B cell (primary cell): ENCODE measurements around the gene RPP14.

Experiments used
- CTCF ChIP-seq: fragments of 200-600 bp; IDR thresholded peaks from one replicate; pipeline ENCODE4 v1.8.0; 2022; ENCODE audit warnings: antibody characterized with exemption, mild to moderate bottlenecking
- EZH2 ChIP-seq: IDR thresholded peaks from 2 replicates; pipeline ENCODE4 v1.6.1; 2012; ENCODE audit warnings: borderline replicate concordance, low read depth, mild to moderate bottlenecking, moderate library complexity, low read length; ENCODE audit not compliant: insufficient read depth, poor library complexity, severe bottlenecking

DNA sequence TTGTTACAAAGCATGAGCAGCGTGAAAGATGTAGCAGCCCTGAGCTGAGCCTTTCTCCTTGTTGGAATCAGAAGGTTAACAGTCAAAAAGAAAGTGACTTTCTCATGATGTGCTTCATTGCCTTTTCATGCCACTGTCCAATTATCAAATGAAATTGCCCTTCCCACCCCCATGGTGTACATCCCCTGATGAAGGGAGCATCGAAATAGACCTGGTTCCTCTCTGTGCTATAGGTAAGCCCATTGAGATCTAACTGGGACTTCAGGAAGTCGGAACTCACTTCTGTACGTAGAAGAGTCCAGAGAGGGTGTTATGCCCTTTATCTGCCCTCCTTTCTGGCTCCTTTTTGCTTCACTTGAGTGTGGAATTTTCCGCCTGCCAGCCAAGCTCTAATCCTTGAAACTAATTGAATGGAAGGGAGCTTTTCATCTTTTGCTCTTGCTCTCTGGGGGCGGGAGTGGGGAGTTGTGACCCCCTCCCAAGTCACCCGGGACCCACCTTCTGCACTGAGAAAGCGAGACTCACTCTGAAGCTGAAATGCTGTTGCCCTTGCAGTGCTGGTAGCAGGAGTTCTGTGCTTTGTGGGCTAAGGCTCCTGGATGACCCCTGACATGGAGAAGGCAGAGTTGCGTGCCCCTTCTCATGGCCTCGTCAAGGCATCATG is 47.5 kb upstream of the RPP14 start:
- TF ChIP-seq CTCF (no peak), EZH2 (no peak)
